ENCODE measurements around the gene TXLNA.
"Not testable (repeated sequence)": the region's sequence is repeated elsewhere in the genome, so short reads cannot be mapped to it uniquely, and the experiment has no call there.

Gene TXLNA

DNA sequence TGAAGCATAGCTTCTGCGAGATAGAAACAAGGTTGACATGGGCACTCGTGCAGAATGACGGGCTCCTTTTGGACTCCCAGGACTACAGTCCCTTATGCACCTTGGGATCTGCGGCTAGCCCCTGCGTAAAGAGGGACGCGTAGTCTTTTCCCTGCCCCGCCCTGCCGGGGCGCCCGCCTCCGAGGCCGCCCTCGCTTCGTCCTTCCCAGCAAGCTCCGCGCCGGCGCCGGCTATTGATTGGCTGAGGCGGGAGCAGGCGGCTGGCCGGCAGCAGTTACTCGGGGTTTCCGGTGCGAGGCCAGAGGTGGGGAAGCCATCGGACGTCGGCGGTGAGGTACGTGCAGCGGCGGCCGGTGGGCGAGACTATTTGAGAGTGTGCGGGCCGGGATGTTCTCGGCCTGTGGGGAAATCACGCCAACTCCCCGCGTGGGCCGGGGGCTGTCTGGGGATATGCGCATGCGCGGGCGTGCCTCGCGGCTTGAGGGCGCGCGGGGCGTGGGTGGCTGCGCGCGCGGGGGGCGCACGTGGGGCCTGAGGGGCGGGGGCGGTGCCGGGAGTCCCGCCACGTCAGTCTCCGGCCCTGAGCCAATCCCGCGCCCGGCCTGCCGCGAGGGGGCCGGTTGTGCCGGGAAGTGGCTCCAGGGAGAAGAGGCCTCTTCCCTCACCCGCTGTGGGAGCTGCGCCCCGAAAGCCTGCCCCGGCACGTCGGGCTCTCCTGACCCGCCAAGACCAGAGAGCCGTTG, at the start of gene TXLNA:
TSS of gene TXLNA (plus strand) at position 233 of the 743 bp plus-strand sequence. CDS start 671 bp downstream, outside the sequence.
- peak; percentile 53 for FAIRE-seq

DNA sequence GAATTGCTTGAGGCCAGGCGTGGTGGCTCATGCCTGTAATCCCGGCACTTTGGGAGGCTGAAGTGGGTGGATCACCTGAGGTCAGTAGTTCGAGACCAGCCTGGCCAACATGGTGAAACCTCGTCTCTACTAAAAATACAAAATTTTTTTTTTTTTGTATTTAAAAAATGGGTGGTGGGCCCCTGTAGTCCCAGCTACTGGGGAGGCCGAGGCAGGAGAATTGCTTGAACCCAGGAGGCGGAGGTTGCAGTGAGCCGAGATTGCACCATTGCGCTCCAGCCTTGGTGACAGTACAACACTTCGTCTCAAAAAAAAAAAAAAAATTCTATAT, 45.6 kb upstream of the TXLNA start:
- FAIRE-seq = not testable (repeated sequence)

DNA sequence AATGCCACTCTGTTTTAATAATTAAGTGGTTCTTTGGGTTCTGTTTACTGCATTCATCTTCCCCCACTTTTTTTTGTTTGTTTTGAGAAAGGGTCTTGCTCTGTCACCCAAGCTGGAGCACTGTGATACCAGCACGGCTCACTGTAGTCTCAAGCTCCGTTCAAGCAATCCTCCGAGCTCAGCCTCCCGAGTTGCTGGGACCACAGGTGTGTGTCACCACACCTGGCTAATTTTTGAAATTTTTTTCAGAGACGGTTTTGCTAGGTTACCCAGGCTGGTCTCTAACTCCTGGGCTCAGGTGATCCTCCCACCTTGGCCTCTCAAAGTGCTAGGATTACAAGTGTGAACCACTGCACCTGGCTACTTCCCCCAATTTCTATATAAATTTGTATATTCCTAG, 42.4 kb upstream of the TXLNA start:
- FAIRE-seq = no peak

DNA sequence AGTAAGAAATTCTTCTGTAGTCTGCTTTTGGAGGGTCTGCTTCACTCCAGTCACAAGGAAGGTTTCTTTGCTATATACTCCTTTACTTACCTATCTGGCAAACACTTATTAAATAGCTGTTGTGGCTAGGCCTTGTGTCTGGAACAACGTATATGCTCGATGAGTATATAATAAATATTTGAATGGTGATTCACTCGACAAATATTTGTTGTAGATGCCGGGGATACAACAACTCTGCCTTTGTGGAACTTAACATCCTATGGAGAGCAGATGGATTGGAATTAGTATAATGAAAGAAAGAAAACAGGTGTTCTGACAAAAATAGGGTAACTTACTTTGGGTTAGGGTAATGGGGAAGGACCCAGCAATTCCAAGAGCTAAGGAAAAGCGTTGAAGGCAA, 40.5 kb upstream of the TXLNA start:
- no peak for FAIRE-seq

DNA sequence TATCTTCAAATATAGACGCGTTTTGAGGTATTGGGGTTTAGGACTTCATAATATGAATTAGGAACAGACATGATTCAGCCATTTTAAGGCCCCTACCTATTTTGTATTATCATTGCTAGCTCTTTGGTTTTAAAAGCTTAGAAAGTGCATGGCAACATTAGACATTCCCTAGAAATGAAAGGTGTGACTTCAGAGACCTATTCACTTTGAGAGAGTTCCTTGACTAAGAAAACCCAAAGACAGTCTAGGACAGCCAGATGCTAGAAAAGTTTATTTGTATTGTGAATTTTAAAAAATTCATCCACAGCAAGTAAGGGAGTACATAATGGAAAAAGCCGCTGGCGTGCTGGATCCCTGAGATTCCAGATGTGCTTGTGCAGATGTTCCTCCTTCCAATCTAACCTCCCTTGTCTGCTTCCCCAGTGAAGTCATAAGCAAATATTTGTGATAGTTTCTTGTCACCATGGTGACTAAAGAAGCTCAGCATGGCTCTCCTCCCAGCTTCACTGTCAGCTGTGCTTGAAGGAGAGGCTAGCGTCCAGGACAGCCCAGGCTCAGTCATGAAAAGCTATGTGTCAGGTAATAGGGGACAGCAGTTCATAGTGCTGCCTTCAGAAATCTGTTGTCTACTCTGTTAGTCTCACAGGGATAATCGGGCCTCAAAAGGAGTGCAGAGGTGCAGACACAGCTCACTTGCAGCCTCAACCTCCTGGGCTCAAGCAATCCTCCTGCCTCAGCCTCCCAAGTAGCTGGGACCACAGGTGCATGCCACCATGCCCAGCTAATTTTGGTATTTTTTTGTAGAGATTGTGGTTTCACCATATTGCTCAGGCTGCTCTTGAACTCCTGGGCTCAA, 36.8 kb upstream of the TXLNA start:
- FAIRE-seq = no peak

DNA sequence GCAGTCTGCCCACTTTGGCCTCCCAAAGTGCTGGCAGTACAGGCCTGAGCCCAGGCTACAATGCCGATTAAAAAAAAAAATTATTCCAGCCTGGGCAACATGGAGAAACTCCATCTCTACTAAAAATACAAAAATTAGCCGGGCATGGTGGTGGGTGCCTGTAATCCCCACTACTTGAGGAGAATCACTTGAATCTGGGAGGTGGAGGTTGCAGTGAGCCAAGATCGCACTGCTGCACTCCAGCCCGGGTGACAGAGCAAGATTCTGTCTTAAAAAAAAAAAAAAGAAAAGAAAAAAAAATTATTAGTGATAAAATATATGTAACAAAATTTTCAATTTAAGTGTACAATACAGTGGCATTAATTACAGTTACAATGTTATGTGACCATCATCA, 36.2 kb upstream of the TXLNA start:
- FAIRE-seq = not testable (repeated sequence)

DNA sequence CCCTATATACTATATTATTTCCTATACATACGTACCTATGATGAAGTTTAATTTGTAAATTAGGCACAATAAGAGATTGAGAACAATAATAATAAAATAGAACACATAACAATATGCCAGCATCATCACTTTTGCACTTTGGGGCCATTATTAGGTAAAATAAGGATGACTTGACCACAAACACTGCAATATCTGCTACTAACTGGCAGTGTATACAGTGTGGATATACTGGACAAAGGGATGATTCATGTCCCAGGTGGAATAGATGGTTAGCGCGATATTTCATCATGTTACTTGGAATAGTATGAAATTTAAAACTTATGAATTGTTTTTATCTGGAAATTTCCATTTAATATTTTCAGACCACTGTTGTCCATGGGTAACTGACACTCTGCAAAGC, 35.4 kb upstream of the TXLNA start:
- FAIRE-seq = no peak

DNA sequence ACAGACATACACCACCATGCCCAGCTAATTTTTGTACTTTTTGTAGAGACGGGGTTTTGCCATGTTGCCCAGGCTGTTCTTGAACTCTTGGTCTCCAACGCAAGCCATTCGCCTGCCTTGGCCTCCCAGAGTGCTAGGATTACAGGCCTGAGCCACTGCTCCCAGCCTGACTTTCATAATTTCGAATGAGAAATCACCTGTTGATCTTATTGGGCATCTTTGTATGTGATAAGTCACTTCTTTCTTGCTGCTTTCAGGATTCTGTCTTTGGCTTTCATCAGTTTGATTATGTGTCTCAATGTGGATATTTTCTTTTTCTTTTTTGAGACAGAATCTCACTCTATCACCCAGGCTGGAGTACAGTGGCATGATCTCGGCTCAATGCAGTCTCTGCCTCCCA, 31.7 kb upstream of the TXLNA start:
- not testable (repeated sequence) for FAIRE-seq

DNA sequence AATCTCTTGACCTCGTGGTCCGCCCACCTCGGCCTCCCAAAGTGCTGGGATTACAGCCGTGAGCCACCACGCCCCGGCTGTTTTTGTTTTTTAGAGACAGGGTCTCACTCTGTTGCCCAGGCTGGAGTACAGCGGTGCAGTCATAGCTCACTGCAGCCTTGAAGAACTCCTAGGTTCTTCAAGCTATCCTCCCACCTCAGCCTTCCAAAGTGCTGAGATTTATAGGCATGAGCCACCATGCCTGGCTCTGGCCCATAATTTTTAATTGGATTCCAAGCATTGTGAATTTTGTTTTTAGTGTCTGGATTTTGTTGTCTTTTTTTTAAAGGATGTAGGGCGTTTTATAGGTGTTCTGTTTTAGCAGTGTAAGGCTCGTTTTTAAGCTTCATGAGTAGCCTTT, 28.6 kb upstream of the TXLNA start:
- no peak for FAIRE-seq

DNA sequence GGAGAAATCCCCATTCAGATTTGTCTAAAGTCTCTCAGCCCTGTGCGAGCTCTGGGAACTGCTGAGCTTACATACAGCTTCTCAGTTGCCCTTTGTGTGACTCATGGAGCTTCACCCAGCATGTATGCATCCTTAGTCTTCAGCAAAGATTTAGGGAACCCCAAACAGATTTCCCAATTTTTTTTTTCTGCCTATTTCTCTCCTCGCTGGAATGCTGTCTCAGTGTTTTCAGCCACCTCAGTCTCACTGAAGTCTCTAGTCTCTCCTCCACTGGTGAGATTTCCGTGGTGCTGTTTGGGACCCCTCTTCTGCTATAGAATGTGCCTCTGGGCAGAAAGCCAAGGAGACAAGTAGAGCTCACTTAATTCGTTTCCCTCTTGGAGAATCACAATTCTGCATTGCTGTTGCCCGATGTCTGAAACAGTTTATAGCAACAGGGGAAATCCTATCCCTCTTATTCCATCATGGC, 28.1 kb upstream of the TXLNA start:
- no peak for FAIRE-seq

DNA sequence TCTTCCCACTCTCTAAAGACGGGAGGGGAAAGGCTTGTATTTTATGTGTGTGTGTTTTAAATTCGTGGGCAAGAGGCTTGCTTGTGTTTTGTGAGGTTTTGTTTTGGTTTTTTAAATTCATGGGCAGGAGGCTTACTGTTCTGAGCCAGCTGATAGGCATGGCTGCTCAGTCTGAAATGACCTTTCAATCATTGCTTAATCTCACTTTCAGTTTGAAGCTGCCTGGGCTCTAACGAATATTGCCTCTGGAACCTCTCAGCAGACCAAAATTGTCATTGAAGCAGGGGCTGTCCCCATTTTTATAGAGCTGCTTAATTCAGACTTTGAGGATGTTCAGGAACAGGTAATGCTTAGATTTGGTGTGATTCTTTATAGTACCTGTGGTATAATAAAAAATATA, 20.3 kb upstream of the TXLNA start:
- FAIRE-seq = no peak

DNA sequence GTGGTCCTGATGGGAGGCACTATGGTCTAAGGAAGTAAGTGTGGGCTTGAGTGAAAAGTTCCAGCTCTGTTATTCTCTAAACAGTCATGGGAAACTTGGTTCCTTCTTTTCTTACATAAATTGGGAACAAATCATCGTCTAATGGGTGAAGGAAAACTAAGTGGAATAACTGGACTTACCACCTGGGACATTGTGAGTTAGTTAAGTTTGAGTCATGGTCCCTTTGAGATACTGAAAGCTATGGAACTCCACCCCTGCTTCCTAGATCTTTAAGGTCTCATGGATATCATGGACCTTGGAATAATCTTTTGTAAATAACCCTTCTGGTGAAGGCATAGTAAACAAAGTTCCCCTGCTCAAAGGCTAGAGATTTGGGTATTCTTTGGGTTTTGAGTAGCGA, 16.1 kb upstream of the TXLNA start:
- FAIRE-seq = no peak

DNA sequence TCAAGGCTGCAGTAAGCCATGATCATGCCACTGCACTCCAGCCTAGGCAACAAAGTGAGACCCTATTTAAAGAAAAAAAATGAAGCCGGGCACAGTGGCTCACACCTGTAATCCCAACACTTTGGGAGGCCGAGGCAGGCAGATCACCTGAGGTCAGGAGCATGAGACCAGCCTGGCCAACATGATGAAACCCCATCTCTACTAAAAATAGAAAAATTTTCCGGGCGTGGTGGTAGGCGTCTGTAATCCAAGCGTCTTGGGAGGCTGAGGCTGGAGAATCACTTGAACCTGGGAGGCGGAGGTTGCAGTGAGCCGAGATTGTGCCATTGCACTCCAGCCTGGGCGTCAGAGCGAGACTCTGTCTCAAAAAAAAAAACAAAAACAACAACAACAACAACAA, 13.8 kb upstream of the TXLNA start:
- FAIRE-seq = not testable (repeated sequence)

DNA sequence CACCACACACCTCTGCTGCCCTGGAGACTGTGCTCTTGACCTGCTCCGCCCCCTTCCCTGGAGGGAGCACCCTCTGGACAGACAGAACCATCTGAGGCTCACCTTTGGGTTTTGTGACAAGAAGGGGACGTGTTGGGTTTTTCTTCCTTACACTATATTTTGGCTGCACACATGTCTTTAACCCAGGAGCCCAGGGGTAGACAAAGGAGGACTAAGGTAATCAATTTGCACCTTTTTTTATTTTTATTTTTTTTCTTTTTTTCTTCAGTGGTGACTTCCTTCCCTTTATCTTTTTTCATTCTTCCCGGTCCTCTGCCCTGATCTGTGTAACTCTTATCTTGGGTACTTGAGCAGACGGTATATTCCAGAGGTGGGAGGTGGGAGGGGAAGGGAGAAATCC, 8.5 kb upstream of the TXLNA start:
- FAIRE-seq = no peak

DNA sequence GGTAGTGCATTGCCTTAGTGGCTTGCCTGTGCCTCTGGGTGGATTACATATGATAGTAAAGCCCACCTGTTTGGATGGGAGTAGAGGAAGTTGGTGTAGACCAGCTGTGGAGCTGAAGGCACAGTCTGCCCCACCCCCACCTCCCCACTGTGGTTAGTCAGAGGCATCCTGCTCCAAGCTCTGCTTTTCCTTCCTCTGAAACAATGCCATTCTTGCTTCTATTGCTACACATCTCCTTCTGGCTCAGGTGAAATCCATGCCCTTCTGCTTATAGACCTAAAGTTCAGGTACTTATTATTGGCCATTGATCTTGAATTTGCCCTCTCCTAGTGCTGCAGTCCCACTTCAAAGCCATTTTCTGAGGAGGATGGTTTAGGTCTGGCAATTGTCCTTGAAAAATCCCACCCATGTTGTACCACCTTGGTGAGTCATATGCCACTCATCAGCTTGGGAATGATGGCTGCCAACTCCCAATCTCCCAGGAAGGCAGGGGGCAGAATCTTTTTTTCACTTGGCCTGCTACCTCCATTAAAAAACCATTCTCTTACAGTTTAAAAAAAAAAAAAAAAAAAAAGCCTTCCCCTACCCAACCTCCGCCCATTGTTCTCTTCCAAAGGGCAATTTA, 6.7 kb upstream of the TXLNA start:
- no peak for FAIRE-seq

DNA sequence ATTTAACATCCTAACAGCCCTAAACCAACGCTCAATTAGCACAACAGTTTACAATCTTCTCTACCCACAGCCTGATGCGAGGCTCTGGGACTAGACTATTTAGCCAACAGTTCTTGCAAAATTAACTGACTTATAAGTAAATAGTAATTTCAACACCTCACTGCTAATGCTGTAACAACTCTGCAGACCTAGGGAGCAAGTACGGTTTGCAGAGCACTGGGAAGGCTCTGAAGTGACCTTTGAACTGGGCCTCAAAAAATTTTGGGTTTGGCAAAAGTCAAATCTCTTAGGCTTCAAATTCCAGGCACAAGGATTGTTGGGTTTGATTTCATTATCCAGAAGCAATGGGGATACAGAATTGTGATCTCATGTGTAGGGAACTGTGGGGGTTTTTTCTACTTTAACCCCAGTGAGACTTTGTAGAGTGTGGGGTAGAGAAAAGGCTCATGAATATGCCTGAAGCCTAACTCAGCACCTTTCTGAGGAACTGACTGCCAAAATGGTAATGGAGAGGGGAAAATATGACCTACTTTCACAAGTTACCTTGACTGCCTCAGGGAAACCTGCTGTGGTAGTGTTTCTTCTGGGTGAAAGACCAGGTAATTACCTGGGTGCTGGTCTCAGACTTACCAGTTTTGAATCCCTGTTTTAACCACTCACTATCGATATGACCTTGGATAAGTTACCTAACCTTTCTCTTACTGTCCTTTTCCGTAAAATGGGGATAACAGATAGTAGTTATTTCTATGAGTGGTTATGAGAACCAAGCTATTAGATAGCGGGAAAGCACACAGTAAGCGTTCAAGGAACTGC, 889 bp upstream of the TXLNA start:
- no peak for FAIRE-seq

DNA sequence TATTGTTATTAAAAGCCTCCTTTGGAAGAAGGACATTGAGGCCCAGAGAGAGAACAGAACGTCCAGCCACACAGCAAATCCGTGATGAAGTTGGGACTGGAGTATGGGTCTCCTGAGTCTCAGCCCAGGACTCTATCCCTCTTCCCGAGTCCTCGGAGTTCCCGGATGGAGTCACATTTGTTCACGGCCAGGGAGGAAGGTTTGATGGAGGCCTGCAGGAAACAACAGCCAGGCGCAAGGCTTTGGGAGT, 357 bp upstream of the TXLNA start:
- FAIRE-seq = no peak

DNA sequence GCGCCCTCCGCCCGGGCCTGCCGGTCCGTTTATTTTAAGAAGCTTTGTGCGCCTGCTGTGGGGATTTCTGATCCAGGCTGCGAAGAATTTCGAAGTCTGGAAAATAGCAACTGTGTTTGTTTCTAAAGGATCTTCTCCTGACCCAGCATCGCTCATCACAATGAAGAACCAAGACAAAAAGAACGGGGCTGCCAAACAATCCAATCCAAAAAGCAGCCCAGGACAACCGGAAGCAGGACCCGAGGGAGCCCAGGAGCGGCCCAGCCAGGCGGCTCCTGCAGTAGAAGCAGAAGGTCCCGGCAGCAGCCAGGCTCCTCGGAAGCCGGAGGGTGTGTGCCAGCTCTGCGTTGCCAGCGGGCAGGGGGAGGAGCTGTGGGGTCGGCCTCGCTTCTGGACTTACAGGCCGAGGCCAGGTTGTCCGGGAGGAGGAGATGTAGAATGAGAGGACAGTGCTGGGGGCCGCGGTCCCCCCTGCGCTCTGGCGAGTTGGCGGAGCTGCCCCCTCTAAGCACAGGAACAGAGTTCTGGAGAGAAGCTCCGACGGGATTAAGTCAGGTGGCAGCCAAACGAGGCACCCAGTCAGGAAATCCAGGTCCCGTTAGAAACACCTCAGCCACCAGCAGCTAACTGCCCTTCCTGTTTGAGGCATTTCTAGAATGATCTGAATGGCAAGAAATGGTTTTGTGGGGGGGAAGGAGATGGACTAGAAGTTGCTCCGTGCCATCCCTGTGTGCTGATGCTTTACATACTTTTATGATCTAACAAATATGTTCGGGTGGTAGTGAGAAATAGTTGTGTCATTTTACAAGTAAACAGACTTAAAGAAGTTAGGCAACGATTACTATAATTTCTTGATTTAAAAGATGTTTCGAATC, 948 bp downstream of the TXLNA start:
- no peak for FAIRE-seq

DNA sequence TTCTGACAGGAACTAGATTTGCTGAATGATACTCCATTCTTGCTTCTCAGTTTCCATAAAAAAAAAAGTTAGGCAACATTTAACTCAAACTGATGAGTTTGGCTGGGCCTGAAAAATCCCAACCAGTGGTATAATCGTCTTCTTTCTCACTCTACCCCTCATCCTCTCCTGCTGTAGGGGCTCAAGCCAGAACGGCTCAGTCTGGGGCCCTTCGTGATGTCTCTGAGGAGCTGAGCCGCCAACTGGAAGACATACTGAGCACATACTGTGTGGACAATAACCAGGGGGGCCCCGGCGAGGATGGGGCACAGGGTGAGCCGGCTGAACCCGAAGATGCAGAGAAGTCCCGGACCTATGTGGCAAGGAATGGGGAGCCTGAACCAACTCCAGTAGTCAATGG, 1.6 kb downstream of the TXLNA start:
- FAIRE-seq = no peak

DNA sequence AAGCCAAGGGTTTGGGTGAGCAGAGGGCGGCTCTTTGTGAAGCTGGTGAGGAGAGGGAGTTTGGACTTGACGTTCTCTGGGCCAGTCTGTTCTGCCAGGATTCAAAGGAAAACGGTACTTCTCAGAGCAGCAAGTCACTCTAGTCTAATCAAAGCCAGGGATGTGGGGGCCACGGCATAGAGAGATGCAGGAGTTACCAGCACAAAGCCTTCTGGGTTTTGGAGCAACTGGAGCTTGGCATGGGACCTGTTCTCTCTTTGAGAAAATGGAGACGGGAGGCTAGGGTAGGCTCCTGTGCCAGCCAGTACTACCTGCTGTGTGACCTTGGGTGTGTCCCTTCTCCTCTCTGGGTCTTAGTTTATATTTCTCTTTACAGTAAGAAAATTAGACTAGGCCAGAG, 2.1 kb downstream of the TXLNA start:
- no peak for FAIRE-seq

DNA sequence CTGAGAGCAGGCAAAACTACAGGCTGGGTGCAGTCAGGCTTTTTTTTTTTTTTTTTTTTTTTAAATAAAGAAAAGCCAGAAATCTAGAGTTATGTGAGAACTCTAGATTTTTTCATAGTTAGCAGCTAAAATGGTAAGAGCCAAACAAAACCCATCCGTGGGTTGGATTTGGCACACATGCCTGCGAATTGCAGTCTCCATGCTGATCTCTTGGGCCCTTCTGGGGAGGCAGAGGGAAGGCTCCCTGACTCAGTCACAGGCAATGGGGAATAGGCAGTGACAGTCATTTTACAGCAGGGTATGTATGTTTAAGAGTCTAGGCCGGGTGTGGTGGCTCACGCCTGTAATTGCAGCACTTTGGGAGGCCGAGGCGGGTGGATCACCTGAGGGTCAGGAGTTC, 2.6 kb downstream of the TXLNA start:
- FAIRE-seq = no peak

DNA sequence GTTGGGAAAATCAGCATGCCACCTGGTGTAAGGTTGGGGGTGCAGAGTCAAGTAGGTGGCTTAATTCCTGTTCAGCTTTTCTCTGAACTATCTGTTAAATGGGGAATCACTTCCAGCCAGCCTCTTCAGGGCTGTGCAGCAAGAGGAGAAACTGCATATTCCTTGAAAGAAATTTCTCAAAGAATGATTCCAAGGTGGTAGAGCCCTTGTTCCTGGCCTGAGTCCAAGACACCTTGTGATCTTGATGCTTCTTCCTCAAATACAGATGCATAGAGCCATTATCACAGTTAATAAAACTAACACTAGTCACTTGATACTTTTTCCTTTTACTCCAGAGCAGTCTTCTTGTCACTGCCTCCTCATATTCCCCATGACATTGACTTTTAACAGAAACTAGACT, 5.2 kb downstream of the TXLNA start:
- no peak for FAIRE-seq
